HEK293 (cell line): ENCODE measurements around the gene PLCB3.

Experiments used
- IKZF3 ChIP-seq: fragments of 450-650 bp; IDR thresholded peaks from 2 replicates; pipeline ENCODE4 v1.5.0; 2018; ENCODE audit warnings: missing biosample characterization, mild to moderate bottlenecking, missing genetic modification characterization, moderate library complexity
- KLF1 ChIP-seq: fragments of 450-650 bp; formaldehyde crosslinking; IDR thresholded peaks from 2 replicates; pipeline ENCODE4 v1.5.1; 2016; ENCODE audit warnings: missing biosample characterization, missing genetic modification characterization
- KLF16 ChIP-seq: fragments of 450-650 bp; formaldehyde crosslinking; IDR thresholded peaks from 2 replicates; pipeline ENCODE4 v1.5.1; 2017; ENCODE audit warnings: missing biosample characterization, missing genetic modification characterization
- KLF7 ChIP-seq: fragments of 450-650 bp; formaldehyde crosslinking; IDR thresholded peaks from 2 replicates; pipeline ENCODE4 v1.5.1; 2016; ENCODE audit warnings: missing biosample characterization, missing genetic modification characterization, borderline replicate concordance
- KLF9 ChIP-seq: fragments of 450-650 bp; formaldehyde crosslinking; IDR thresholded peaks from 2 replicates; pipeline ENCODE4 v1.5.1; 2016; ENCODE audit warnings: missing biosample characterization, missing genetic modification characterization, low read depth
- OVOL3 ChIP-seq: fragments of 450-650 bp; formaldehyde crosslinking; IDR thresholded peaks from 2 replicates; pipeline ENCODE4 v1.5.1; 2016; ENCODE audit warnings: missing biosample characterization, missing genetic modification characterization
- ZBTB8A ChIP-seq: fragments of 450-650 bp; formaldehyde crosslinking; IDR thresholded peaks from 2 replicates; pipeline ENCODE4 v1.5.1; 2016; ENCODE audit warnings: missing biosample characterization, missing genetic modification characterization
- ZNF112 ChIP-seq: fragments of 450-650 bp; formaldehyde crosslinking; IDR thresholded peaks from 2 replicates; pipeline ENCODE4 v1.5.0; 2017; ENCODE audit warnings: missing biosample characterization, missing genetic modification characterization
- ZNF155 ChIP-seq: fragments of 450-650 bp; formaldehyde crosslinking; IDR thresholded peaks from 2 replicates; pipeline ENCODE4 v1.5.1; 2016; ENCODE audit warnings: missing biosample characterization, missing genetic modification characterization
- ZNF2 ChIP-seq: fragments of 450-650 bp; formaldehyde crosslinking; IDR thresholded peaks from 2 replicates; pipeline ENCODE4 v1.5.1; 2016; ENCODE audit warnings: missing biosample characterization, missing genetic modification characterization
- ZNF214 ChIP-seq: fragments of 450-650 bp; formaldehyde crosslinking; IDR thresholded peaks from 2 replicates; pipeline ENCODE4 v1.5.1; 2017; ENCODE audit warnings: missing biosample characterization, mild to moderate bottlenecking, missing genetic modification characterization, borderline replicate concordance
- ZNF23 ChIP-seq: fragments of 450-650 bp; formaldehyde crosslinking; IDR thresholded peaks from 2 replicates; pipeline ENCODE4 v1.5.1; 2016; ENCODE audit warnings: missing biosample characterization, missing genetic modification characterization, borderline replicate concordance
- ZNF24 ChIP-seq: fragments of 450-650 bp; formaldehyde crosslinking; IDR thresholded peaks from 2 replicates; pipeline ENCODE4 v1.5.1; 2016; ENCODE audit warnings: missing biosample characterization, missing genetic modification characterization
- ZNF274 ChIP-seq, 2 experiments: fragments of 200-500 bp in 1 of 2; fragments of 450-650 bp in 1 of 2; sonication (Bioruptor generic) in 1 of 2; formaldehyde crosslinking in 1 of 2; IDR thresholded peaks; 2 replicates each; pipeline versions ENCODE4 v1.5.1 to v1.6.1; 2014 to 2016; ENCODE audit warnings: borderline replicate concordance in 1 of 2, inconsistent platforms in 1 of 2, low read length in 1 of 2, missing biosample characterization in 1 of 2, missing genetic modification characterization in 1 of 2
- ZNF292 ChIP-seq: fragments of 450-650 bp; formaldehyde crosslinking; IDR thresholded peaks from 2 replicates; pipeline ENCODE4 v1.5.1; 2016; ENCODE audit warnings: low read depth, missing biosample characterization, missing genetic modification characterization, borderline replicate concordance
- ZNF341 ChIP-seq: fragments of 450-650 bp; formaldehyde crosslinking; IDR thresholded peaks from 2 replicates; pipeline ENCODE4; 2016; ENCODE audit warnings: low read depth, missing biosample characterization, missing genetic modification characterization
- ZNF394 ChIP-seq: fragments of 450-650 bp; formaldehyde crosslinking; IDR thresholded peaks from 2 replicates; pipeline ENCODE4 v1.5.1; 2016; ENCODE audit warnings: missing biosample characterization, missing genetic modification characterization, mild to moderate bottlenecking, moderate library complexity, borderline replicate concordance
- ZNF548 ChIP-seq: fragments of 450-650 bp; formaldehyde crosslinking; IDR thresholded peaks from 2 replicates; pipeline ENCODE4 v1.5.1; 2016; ENCODE audit warnings: missing biosample characterization, missing genetic modification characterization
- ZNF596 ChIP-seq: fragments of 450-650 bp; IDR thresholded peaks from 2 replicates; pipeline ENCODE4 v1.5.0; 2018; ENCODE audit warnings: missing biosample characterization, mild to moderate bottlenecking, missing genetic modification characterization, moderate library complexity
- ZNF629 ChIP-seq: fragments of 450-650 bp; formaldehyde crosslinking; IDR thresholded peaks from 2 replicates; pipeline ENCODE4 v1.5.1; 2017; ENCODE audit warnings: missing biosample characterization, missing genetic modification characterization
- ZNF664 ChIP-seq: fragments of 450-650 bp; formaldehyde crosslinking; IDR thresholded peaks from 2 replicates; pipeline ENCODE4 v1.5.1; 2016; ENCODE audit warnings: missing biosample characterization, missing genetic modification characterization
- ZNF704 ChIP-seq: fragments of 450-650 bp; formaldehyde crosslinking; IDR thresholded peaks from 2 replicates; pipeline ENCODE4 v1.5.1; 2016; ENCODE audit warnings: missing biosample characterization, missing genetic modification characterization
- ZNF777 ChIP-seq: fragments of 450-650 bp; formaldehyde crosslinking; IDR thresholded peaks from 2 replicates; pipeline ENCODE4 v1.5.1; 2017; ENCODE audit warnings: missing biosample characterization, missing genetic modification characterization, borderline replicate concordance
- ZNF837 ChIP-seq: fragments of 450-650 bp; formaldehyde crosslinking; IDR thresholded peaks from 2 replicates; pipeline ENCODE4 v1.5.1; 2016; ENCODE audit warnings: missing biosample characterization, missing genetic modification characterization
- ZSCAN5A ChIP-seq: fragments of 450-650 bp; formaldehyde crosslinking; IDR thresholded peaks from 2 replicates; pipeline ENCODE4 v1.5.1; 2016; ENCODE audit warnings: missing biosample characterization, missing genetic modification characterization
- TF ChIP-seq, protein P1 (sequence below): fragments of 450-650 bp; formaldehyde crosslinking; IDR thresholded peaks from 2 replicates; pipeline ENCODE4 v1.5.1; 2016; ENCODE audit warnings: missing biosample characterization, missing genetic modification characterization
- TF ChIP-seq, protein P2 (sequence below): fragments of 450-650 bp; formaldehyde crosslinking; IDR thresholded peaks from 2 replicates; pipeline ENCODE4 v1.5.1; 2016; ENCODE audit warnings: missing biosample characterization, missing genetic modification characterization
- TF ChIP-seq, protein P3 (sequence below): fragments of 450-650 bp; formaldehyde crosslinking; optimal IDR thresholded peaks from 2 replicates; pipeline ENCODE3; 2016; ENCODE audit warnings: missing biosample characterization, mild to moderate bottlenecking, missing genetic modification characterization
- TF ChIP-seq, protein P4 (sequence below): fragments of 450-650 bp; formaldehyde crosslinking; IDR thresholded peaks from 2 replicates; pipeline ENCODE4 v1.5.1; 2016; ENCODE audit warnings: missing biosample characterization, missing genetic modification characterization

The PLCB3 gene

DNA sequence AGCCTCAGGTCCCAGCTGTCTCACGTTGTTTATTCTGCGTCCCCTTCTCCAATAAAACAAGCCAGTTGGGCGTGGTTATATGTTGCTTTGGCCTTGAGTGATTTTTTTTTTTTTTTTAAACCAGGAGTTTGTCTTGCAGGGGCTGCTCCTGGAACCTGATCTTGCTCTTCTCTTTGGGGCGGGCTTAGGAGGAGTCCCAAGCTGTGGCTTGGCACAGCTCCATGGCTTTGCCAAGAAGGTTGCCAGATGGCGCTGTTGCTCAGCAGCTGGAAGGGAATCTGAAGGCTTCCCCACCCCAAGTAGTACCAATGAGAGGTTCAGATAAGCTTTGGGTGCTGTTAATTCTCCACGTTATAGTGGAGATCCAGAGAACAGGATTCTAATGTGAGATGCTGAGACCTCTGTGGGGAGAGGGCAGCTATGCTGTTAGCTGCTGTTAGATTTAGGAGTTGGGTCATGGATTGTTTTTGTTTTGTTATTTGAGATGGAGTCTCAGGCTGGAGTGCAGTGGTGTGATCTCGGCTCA is 46.8 kb upstream of the PLCB3 start (continued):
- TF ChIP-seq ZNF777 (no peak), ZNF155 (no peak), ZSCAN5A (tag by site-specific recombination) (no peak), ZNF704 (tag by site-specific recombination) (no peak), IKZF3 (tag by site-specific recombination) (peak; percentile 69), ZNF341 (tag by site-specific recombination) (peak; percentile 98), ZBTB8A (peak; percentile 23; the same call in 1 of the 2 replicates), ZNF112 (no peak), ZNF629 (tag by site-specific recombination) (0 out of 2 replicates have a peak, but pooled peaks have one; percentile 34), KLF1 (tag by site-specific recombination) (peak; percentile 80), ZNF23 (no peak), ZNF2 (tag by site-specific recombination) (peak; percentile 96), KLF16 (tag by site-specific recombination) (no peak), ZNF24 (0 out of 2 replicates have a peak, but pooled peaks have one; percentile 44), ZNF664 (no peak), ZNF394 (tag by site-specific recombination) (no peak; the same call in 1 of the 2 replicates), KLF9 (tag by site-specific recombination) (peak; percentile 68; the same call in 1 of the 2 replicates), ZNF214 (tag by site-specific recombination) (no peak), ZNF837 (tag by site-specific recombination) (no peak), ZNF292 (tag by site-specific recombination) (no peak), KLF7 (0 out of 2 replicates have a peak, but pooled peaks have one; percentile 24), ZNF274 (IDR thresholded peaks at IDR 0.05; ENCODE audit: low read length) (no peak), ZNF274 (tag by site-specific recombination; IDR thresholded peaks at IDR 0.05; ENCODE audit: borderline replicate concordance) (no peak), ZNF596 (no peak), ZNF548 (tag by site-specific recombination) (no peak), OVOL3 (tag by site-specific recombination) (no peak)
- TF ChIP-seq, protein P1, sequence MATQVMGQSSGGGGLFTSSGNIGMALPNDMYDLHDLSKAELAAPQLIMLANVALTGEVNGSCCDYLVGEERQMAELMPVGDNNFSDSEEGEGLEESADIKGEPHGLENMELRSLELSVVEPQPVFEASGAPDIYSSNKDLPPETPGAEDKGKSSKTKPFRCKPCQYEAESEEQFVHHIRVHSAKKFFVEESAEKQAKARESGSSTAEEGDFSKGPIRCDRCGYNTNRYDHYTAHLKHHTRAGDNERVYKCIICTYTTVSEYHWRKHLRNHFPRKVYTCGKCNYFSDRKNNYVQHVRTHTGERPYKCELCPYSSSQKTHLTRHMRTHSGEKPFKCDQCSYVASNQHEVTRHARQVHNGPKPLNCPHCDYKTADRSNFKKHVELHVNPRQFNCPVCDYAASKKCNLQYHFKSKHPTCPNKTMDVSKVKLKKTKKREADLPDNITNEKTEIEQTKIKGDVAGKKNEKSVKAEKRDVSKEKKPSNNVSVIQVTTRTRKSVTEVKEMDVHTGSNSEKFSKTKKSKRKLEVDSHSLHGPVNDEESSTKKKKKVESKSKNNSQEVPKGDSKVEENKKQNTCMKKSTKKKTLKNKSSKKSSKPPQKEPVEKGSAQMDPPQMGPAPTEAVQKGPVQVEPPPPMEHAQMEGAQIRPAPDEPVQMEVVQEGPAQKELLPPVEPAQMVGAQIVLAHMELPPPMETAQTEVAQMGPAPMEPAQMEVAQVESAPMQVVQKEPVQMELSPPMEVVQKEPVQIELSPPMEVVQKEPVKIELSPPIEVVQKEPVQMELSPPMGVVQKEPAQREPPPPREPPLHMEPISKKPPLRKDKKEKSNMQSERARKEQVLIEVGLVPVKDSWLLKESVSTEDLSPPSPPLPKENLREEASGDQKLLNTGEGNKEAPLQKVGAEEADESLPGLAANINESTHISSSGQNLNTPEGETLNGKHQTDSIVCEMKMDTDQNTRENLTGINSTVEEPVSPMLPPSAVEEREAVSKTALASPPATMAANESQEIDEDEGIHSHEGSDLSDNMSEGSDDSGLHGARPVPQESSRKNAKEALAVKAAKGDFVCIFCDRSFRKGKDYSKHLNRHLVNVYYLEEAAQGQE (tag by site-specific recombination), result no peak
- TF ChIP-seq, protein P2, sequence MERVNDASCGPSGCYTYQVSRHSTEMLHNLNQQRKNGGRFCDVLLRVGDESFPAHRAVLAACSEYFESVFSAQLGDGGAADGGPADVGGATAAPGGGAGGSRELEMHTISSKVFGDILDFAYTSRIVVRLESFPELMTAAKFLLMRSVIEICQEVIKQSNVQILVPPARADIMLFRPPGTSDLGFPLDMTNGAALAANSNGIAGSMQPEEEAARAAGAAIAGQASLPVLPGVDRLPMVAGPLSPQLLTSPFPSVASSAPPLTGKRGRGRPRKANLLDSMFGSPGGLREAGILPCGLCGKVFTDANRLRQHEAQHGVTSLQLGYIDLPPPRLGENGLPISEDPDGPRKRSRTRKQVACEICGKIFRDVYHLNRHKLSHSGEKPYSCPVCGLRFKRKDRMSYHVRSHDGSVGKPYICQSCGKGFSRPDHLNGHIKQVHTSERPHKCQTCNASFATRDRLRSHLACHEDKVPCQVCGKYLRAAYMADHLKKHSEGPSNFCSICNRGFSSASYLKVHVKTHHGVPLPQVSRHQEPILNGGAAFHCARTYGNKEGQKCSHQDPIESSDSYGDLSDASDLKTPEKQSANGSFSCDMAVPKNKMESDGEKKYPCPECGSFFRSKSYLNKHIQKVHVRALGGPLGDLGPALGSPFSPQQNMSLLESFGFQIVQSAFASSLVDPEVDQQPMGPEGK, result peak; percentile 85
- TF ChIP-seq, protein P3, sequence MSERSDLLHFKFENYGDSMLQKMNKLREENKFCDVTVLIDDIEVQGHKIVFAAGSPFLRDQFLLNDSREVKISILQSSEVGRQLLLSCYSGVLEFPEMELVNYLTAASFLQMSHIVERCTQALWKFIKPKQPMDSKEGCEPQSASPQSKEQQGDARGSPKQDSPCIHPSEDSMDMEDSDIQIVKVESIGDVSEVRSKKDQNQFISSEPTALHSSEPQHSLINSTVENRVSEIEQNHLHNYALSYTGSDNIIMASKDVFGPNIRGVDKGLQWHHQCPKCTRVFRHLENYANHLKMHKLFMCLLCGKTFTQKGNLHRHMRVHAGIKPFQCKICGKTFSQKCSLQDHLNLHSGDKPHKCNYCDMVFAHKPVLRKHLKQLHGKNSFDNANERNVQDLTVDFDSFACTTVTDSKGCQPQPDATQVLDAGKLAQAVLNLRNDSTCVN, result no peak
- TF ChIP-seq, protein P4, sequence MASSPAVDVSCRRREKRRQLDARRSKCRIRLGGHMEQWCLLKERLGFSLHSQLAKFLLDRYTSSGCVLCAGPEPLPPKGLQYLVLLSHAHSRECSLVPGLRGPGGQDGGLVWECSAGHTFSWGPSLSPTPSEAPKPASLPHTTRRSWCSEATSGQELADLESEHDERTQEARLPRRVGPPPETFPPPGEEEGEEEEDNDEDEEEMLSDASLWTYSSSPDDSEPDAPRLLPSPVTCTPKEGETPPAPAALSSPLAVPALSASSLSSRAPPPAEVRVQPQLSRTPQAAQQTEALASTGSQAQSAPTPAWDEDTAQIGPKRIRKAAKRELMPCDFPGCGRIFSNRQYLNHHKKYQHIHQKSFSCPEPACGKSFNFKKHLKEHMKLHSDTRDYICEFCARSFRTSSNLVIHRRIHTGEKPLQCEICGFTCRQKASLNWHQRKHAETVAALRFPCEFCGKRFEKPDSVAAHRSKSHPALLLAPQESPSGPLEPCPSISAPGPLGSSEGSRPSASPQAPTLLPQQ, result peak; percentile 56; the same call in 1 of the 2 replicates
